Caco-2 (cell line): ENCODE measurements around the gene ZNF764. TPM values are rescaled to one million over a fixed set of nuclear protein-coding genes. Genes with fewer than 3 reads are reported as not detected.

ENCODE experiments used
- BruUV-seq: library from RNA; stranded (reverse); fragments of 400-500 nt; replicated peaks from 2 replicates; lab custom pipeline; 2021; lab: Mats Ljungman, UMichigan
- CTCF ChIA-PET: fragments of 300-600 bp; sonication (Branson Sonifier 250); formaldehyde crosslinking; loops from one replicate; lab custom pipeline; 2022; ENCODE audit warnings: antibody characterized with exemption; lab: Charles Lee
- POLR2A ChIA-PET: fragments of 300-600 bp; sonication (Branson Sonifier 250); formaldehyde crosslinking; loops from one replicate; lab custom pipeline; 2022; ENCODE audit warnings: antibody characterized with exemption; lab: Charles Lee
- DNase-seq, 2 experiments: peaks; one replicate each; pipeline versions ENCODE4 v3.0.0 to v3.0.0-alpha.2; 2020 to 2022
- H3K27me3 ChIP-seq: replicated peaks from 2 replicates; pipeline ENCODE4 v1.6.0; 2011; ENCODE audit warnings: low read length; ENCODE audit not compliant: control insufficient read depth, insufficient read depth
- H3K36me3 ChIP-seq: 2 replicates; pipeline ENCODE4 v1.5.1; 2011; ENCODE audit warnings: low read length; ENCODE audit not compliant: control insufficient read depth, insufficient read depth
- H3K4me1 ChIP-seq: fragments of 250-450 bp; sonication (Bioruptor Pico); 2 replicates; pipeline ENCODE4 v1.5.1; 2020; ENCODE audit warnings: mild to moderate bottlenecking
- H3K4me3 ChIP-seq: 2 replicates; pipeline ENCODE4 v1.5.1; 2011; ENCODE audit warnings: low read depth, mild to moderate bottlenecking, control low read depth, low read length
- H3K9me3 ChIP-seq: fragments of 250-450 bp; sonication (Bioruptor Pico); 2 replicates; pipeline ENCODE4 v1.5.1; 2020; ENCODE audit warnings: mild to moderate bottlenecking, moderate library complexity
- H3K27ac Mint-ChIP-seq: one replicate; pipeline ENCODE4 v1.8.0; 2022; ENCODE audit warnings: mixed read lengths; ENCODE audit not compliant: unreplicated experiment
- H3K27me3 Mint-ChIP-seq: one replicate; pipeline ENCODE4 v1.8.0; 2022; ENCODE audit warnings: mixed read lengths; ENCODE audit not compliant: insufficient read depth, unreplicated experiment
- H3K36me3 Mint-ChIP-seq: one replicate; pipeline ENCODE4 v1.8.0; 2022; ENCODE audit warnings: mild to moderate bottlenecking, mixed read lengths; ENCODE audit not compliant: insufficient read depth, unreplicated experiment
- H3K4me1 Mint-ChIP-seq: one replicate; pipeline ENCODE4 v1.8.0; 2022; ENCODE audit warnings: low read depth, mixed read lengths; ENCODE audit not compliant: unreplicated experiment
- H3K4me3 Mint-ChIP-seq: one replicate; pipeline ENCODE4 v1.8.0; 2022; ENCODE audit warnings: mild to moderate bottlenecking, moderate library complexity, mixed read lengths; ENCODE audit not compliant: unreplicated experiment
- H3K9me3 Mint-ChIP-seq: one replicate; pipeline ENCODE4 v1.8.0; 2022; ENCODE audit warnings: mixed read lengths; ENCODE audit not compliant: unreplicated experiment
- intact Hi-C: fragments of 100-400 bp; cut with micrococcal nuclease; formaldehyde crosslinking; loops from one replicate; pipeline ENCODE4 v1.10.0; 2022; ENCODE audit not compliant: unreplicated experiment
- total RNA-seq: library from RNA; stranded (reverse); gene quantifications from 2 replicates; pipeline ENCODE4 v1.2.3, GENCODE V29; 2022
- TF ChIP-seq, protein P1 (sequence below), 2 experiments: fragments of 200-600 bp in 1 of 2; IDR thresholded peaks; 1 replicate in 1 of 2; 2 replicates in 1 of 2; pipeline versions ENCODE4 v1.5.1 to v1.8.0; 2011 to 2022; ENCODE audit warnings: antibody characterized with exemption in 1 of 2, control low read depth in 1 of 2, inconsistent platforms in 1 of 2, low read depth in 1 of 2, low read length in 1 of 2, mild to moderate bottlenecking in 1 of 2, moderate library complexity in 1 of 2; ENCODE audit not compliant: insufficient read depth in 1 of 2, severe bottlenecking in 1 of 2, unreplicated experiment in 1 of 2

The ZNF764 gene
- total RNA-seq, 1 experiment from 2014 or later: 8.5 TPM

DNA sequence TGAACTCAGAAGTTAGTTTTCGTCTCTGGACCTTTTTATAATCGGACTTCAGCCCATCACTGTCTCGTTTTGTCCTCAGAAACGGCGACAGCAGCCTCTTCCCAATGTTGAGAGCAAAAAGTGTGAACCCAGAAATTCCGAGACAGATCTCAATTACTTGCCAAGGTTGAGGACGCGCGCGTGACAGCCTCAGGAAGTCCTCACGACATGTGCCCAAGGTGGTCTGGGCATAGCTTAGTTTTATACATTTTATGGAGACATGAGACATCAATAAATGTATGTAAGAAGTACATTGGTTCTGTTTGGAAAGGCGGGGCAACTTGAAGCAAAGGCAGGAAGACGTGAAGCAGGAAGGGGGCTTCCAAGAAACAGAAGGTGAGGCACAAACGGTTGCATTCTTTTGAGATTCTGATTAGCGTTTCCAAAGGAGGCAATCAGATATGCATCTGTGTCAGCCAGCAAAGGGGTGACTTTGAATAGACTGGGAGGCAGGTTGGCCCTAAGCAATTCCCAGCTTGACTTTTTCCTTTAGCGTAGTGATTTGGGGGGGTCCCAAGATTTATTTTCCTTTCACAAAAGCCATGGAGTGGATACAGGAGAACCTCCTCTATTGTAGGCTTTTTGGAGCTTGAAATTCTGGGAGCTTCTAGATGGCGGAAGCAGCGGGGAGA, 22.9 kb downstream of the ZNF764 start:
- no peaks in the 10 kb centered on the region; the same call in 1 of the 2 replicates for H3K36me3 ChIP-seq
- Mint-ChIP-seq H3K27ac (peak overlapping the region; percentile 91), H3K9me3 (no peaks in the 10 kb centered on the region), H3K4me3 (peak overlapping the region; percentile 87), H3K4me1 (no peaks in the 10 kb centered on the region), H3K27me3 (no peaks in the 10 kb centered on the region), H3K36me3 (peaks cover 12% of the 10 kb centered on the region)
- H3K4me3 ChIP-seq: peak overlapping the region; percentile 80
- no peaks in the 10 kb centered on the region for H3K27me3 ChIP-seq
- no peak for DNase-seq
- ChIA-PET POLR2A (interaction anchor here (0.6 to 2.5 kb wide), 19 partner anchors 8 to 470 kb away, joined by 3 to 26 read pairs (median 5); partner anchors contain the start of genes DCTPP1, FBRS, PRR14 and ZNF688), CTCF (interaction anchor here (0.6 to 3.0 kb wide), 16 partner anchors 8 to 164 kb away, joined by 3 to 43 read pairs (median 5); partner anchors contain the start of genes DCTPP1, PRR14, ZNF688 and ZNF689)
- peaks cover 3% of the 10 kb centered on the region; the same call in 1 of the 2 replicates for H3K4me1 ChIP-seq
- TF ChIP-seq, protein P1, sequence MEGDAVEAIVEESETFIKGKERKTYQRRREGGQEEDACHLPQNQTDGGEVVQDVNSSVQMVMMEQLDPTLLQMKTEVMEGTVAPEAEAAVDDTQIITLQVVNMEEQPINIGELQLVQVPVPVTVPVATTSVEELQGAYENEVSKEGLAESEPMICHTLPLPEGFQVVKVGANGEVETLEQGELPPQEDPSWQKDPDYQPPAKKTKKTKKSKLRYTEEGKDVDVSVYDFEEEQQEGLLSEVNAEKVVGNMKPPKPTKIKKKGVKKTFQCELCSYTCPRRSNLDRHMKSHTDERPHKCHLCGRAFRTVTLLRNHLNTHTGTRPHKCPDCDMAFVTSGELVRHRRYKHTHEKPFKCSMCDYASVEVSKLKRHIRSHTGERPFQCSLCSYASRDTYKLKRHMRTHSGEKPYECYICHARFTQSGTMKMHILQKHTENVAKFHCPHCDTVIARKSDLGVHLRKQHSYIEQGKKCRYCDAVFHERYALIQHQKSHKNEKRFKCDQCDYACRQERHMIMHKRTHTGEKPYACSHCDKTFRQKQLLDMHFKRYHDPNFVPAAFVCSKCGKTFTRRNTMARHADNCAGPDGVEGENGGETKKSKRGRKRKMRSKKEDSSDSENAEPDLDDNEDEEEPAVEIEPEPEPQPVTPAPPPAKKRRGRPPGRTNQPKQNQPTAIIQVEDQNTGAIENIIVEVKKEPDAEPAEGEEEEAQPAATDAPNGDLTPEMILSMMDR (IDR thresholded peaks at IDR 0.05; ENCODE audit: insufficient read depth in 1 of 2, low read depth in 1 of 2, low read length in 1 of 2, severe bottlenecking in 1 of 2, unreplicated experiment in 1 of 2): no peak
- TSS peak; percentile 93 for BruUV-seq
- intact Hi-C loops: loop anchor here (1.0 to 2.0 kb wide), 5 partner anchors 24 to 105 kb away; partner anchors contain the start of genes DCTPP1 and ZNF764
- H3K9me3 ChIP-seq: no peaks in the 10 kb centered on the region

DNA sequence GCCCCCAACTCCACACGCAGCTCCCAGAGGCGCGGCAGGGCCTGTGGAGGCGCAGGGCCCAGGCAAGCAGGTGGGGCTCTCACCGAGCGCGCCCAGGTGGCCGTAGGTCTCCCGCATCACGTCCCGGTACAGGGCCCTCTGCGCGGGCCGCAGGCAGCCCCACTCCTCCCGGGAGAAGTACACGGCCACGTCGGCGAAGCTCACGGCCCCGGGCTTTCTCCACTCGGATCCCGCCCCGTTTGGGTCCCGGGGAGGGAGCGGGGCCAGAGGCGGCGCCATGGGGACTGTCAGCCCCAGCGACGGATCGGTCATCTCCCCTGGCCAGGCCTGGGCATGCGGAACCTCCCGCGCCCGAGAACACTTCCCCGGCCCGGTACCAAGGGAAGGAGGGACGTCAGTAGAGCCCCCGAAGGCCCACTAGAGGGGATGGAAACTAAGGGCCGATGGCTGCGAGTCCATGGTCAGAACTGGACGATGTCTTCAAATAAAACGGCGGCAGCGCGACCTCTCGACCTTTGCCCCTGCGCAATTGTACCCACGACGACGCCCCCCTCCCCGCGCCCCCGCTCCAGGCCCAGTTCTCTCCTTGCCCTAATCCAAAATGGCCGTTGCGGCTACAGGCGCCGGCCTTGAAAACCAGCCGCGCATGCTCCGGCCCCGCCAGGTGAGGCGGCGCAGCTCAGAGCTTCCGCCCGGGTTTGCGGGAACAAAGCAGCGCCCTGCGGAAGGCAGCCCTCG, 23.6 kb downstream of the ZNF764 start, which contains the start of gene ZNF747:
TSS of gene ZNF747 (minus strand) at position 491 of the 738 bp plus-strand sequence. CDS start at position 312, 179 bp downstream.
- peak within 1 kb of the TSS; percentile 91 for H3K27ac Mint-ChIP-seq
- TSS peak; percentile 24 for BruUV-seq
- DNase-seq: peak; percentile 89 to 93
- no peaks in the 10 kb centered on the region for H3K9me3 ChIP-seq
- TF ChIP-seq, protein P1 (IDR thresholded peaks at IDR 0.05; ENCODE audit: insufficient read depth in 1 of 2, low read depth in 1 of 2, low read length in 1 of 2, severe bottlenecking in 1 of 2, unreplicated experiment in 1 of 2): no peak
- no peaks in the 10 kb centered on the region for H3K4me1 Mint-ChIP-seq
- H3K36me3 Mint-ChIP-seq: peaks cover 12% of the 10 kb centered on the region
- POLR2A ChIA-PET: interaction anchor here (0.6 to 2.5 kb wide), 14 partner anchors 24 to 470 kb away, joined by 3 to 26 read pairs (median 6); partner anchors contain the start of genes DCTPP1, FBRS, PRR14 and ZNF688
- intact Hi-C loops: loop anchor here (1.0 to 2.0 kb wide), 5 partner anchors 24 to 104 kb away; partner anchors contain the start of genes DCTPP1 and ZNF764
- CTCF ChIA-PET: interaction anchor here (0.6 to 3.0 kb wide), 5 partner anchors 23 to 132 kb away, joined by 3 to 43 read pairs (median 14); partner anchors contain the start of genes DCTPP1, ZNF688 and ZNF764
- H3K27me3 ChIP-seq: no peaks in the 10 kb centered on the region
- H3K27me3 Mint-ChIP-seq: no peaks in the 10 kb centered on the region
- H3K4me3 ChIP-seq: peak within 1 kb of the TSS; percentile 80
- H3K4me1 ChIP-seq: no peaks in the 10 kb centered on the region; the same call in 1 of the 2 replicates
- H3K36me3 ChIP-seq: no peaks in the 10 kb centered on the region; the same call in 1 of the 2 replicates
- H3K4me3 Mint-ChIP-seq: peak within 1 kb of the TSS; percentile 87
- H3K9me3 Mint-ChIP-seq: no peaks in the 10 kb centered on the region
